NOMO-1 treated with DMSO at 0.1 percent for 48 hours (cell line): ENCODE measurements around the gene JAKMIP1.

Source experiments
- DNase-seq: peaks from one replicate; lab custom pipeline; 2025; ENCODE audit not compliant: unreplicated experiment; lab: John Stamatoyannopoulos, UW

The JAKMIP1 gene

DNA sequence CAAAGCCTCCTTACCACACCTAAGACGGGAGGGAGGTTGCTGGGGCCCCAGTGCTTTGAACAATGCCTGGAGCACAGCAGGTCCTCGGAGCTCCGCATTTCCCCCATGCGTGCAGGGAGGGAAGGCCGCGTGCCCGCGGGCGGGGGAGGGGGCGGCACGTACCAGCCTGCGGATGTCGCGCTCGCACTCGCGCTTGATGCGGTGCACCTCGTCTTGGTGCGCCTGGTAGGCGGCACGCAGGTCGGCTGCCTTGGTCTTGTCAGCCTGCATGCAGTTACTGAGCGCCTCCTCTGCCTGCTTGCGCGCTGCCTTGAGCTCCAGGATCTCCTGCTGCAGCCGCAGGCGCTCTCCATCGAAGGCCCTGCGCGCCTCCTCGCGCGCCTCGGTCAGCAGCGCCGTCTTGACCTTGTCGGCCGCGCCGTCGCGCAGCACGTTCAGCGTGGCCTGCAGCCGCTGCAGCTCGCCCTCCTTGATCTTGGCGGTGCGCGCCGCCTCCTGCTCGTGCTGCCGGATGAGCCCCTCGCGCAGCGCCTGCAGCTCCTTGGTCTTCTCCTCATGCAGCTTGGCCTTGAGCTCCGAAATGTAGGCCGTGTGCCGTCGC lies 94.9 kb downstream of the JAKMIP1 start:
- no peak for DNase-seq

DNA sequence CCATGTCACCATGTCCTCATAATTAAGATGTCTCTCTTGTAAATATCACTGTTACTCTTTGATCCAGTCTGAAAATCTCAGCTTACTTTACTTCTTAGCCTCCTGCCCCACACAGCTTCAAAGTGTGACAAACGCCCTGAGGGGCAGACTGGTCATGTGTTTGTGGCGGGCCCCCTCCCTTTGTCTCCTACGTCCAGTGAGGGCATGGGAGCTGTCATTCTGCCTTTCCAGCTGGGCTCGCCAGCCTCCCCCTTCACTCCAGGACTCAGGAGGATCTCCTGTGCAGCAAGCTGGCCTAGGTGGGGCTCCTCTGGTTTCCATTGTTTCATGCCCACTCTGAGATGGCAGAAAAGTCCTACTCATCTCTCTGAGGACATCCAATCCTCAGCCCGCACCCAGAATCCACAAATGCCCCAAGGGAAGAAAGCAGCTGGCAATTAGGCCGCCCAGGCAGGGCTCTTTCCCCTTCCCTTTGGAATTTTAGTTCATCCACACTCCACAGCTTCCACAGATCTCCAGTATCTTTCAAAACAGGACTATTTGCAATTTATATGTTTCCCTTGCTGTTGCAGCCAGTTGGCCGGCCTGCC lies 95.7 kb downstream of the JAKMIP1 start:
- no peak for DNase-seq

DNA sequence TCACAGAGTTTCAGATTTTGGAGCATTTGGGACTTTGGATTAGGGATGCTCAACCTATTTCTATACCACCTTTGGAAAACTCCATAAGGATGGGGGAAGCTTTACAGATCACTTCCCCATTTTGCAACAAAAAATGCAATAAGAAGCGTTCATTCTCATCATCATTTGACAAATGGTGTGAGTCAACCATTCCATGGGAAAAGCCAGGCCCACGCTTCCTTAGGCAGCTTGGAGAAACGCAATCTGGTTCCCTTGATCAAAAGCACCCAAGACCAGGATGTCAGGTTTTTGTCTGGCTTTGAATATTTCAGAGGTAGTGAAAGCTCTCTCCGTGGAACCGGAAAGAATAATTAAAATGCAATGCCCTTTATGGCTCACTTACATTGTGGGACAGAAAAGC lies 102.8 kb downstream of the JAKMIP1 start:
- no peak for DNase-seq

DNA sequence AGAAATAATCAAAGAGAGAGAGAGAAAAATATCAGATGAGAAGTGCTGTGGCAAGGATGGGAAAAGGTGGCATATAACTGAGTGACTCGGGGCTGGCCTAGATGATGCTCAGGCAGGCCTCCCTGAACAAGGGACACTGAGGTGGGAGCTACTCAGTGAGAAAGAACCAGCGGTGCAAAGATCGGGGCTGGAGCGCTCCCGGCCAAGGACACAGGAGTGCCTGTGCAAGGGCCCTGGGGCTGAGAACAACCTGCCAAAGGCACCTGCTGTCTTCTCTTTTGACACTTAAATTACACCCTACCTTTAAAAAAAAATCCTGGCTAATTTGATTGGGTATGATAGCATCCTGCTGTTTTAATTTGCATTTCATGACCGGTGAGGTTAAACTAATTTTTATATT lies 104.5 kb downstream of the JAKMIP1 start:
- no peak for DNase-seq

DNA sequence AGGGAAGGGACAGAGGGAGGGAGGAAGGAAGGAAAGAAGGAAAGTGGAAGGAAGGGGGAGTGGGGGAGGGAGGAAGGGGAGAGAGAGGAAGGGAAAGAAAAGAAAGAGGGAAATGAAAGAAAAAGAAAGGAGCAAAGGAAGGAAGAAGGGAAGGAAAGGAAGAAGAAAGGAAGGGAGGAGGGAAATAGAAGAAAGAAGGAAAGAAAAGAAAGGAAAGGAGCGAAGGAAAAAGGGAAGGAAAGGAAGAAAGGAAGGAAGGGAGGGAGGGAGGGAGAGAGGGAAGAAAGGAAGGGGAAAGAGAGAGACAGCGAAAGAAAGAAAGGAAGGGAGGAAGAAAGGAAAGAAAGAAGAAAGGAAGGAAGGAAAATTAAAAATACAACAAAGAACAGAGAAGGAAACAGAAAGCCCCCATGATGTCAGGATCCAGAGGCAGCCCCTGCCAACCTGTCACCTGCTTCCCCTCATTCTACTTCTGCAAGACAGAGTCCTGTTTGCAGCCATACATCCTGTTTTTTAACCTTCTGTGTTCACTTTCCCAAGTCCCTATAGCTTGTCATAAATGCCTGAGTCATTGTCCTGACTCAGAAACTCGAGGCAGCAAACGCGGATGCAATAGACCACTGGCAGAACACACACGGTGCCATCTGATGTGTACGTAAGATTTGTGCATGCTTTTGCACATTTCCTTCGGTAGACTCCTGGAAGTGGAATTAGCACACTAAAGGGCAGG lies 105.2 kb downstream of the JAKMIP1 start:
- no peak for DNase-seq

DNA sequence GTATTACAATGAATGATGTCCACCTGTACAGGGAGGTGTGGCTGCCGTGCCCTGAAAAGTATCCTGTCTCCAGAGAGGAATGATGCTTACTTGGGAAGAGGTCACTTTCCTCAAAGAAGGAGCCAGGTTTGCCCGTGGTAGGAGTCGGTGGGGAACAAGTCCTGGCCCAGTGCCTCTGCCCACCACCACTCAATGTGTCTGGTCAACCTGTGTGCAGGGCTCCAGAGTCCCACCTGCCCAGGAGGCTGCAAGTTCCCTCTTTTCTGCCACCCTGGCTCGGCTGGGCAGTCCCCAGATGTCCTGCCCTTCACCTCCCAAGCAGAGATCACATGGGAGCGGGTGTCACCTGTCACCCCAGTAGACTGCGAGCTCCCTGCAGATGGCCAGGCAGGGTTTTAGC lies 106.7 kb downstream of the JAKMIP1 start:
- no peak for DNase-seq

DNA sequence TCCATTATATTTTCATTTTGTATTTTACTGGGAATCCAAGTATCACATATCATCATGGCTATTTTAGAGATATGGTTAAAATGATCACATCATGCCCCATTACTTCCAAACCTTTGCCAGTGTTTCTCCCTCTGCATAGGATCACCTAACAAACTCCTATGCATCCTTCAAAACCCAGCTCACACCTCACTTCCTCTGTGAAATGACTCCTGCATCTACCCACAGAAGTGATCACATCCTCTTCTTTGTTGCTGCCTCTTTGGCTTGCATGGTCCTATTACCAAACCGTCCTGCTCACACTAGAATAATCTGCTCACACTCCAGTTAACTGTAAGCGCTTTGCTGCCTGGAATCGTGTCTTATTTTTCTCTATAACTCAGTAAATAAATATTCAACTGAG lies 107.4 kb downstream of the JAKMIP1 start:
- DNase-seq: no peak

DNA sequence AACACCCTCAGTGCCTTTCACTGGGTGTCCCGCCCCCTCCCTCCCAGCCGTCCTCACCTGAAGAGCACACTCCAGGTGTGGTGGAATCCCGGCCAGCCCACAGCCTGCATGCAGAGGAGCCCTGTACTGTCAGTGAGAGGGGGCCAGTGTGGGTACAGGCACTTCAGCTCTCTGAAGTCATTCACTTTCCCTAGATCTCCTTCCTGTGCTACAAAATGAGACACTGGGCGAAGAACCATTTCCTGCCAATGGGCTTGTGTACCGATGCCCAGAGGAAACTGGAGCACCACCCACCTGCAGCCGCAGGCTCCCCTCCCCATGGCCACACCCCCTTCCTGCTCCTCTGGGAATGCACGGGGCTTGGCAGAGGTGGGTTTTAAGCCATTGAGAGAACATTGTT lies 108.2 kb downstream of the JAKMIP1 start:
- DNase-seq: no peak

DNA sequence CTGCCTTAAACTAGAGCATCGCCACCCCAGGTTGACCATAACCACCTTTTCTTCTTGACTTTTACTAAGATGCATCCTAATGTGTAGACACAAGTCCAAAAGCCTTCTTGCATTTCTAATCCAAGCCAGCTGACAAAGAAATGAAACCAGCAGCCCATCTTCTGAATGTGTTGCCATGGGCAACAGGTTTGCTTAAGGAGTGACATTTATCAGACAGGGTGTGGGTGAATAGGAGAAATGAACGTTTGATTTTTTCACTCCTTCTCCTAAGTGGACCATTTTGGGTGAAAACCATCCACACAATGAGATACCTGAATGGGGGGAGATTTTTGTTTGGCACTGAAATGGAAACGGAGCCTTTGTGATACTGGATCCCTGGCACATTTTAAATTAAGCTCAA lies 109.4 kb downstream of the JAKMIP1 start:
- no peak for DNase-seq

DNA sequence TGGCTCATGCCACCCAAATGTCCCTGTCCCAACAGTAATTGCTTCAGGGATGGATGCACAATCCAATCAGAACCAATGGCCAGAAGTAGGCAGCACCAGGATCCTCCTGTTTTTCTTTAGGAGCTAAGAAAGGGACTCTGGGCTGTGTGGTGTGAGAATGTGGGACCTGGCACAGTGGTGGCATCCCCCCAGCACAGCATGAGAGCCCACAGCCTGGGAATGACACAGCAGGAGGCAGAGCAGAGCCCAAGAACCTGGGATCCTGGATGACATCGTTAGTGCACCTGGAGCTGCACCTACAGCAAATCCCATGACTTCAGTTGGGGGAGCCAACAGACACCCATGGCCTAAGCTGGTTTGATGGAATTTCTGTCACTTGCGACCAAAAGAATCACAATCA lies 111.4 kb downstream of the JAKMIP1 start:
- DNase-seq: no peak

DNA sequence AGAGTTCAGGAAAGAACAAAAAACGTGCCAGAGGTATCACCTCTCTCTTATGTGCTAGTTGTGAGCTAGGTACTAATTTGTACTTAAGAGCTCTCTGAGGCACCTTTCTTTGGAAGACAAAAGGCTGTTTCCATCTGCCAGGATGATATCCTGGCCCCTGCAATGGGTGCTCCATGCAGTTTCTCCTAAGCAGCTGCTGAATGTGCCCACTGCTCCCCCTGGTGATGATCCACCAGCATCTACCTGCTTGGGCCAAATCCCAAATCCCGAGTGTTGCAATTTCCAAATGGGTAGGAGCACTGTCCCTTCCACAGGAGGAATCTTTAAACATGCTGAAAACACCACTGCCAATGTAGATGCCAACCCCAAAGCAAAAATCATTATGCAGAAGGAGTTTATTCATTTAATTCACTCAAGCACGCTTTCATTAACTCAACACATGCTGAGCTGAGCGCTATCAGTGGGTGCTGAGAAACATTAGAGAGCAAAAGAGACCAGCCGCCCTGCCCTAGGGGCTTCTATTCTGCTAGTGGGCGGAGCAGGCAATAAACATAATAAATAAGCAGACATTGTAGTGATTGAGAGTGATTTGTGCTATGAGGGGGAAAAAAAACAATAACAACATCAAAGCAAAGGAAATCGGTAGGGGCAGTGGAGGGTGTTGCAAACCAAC lies 112.5 kb downstream of the JAKMIP1 start:
- no peak for DNase-seq

DNA sequence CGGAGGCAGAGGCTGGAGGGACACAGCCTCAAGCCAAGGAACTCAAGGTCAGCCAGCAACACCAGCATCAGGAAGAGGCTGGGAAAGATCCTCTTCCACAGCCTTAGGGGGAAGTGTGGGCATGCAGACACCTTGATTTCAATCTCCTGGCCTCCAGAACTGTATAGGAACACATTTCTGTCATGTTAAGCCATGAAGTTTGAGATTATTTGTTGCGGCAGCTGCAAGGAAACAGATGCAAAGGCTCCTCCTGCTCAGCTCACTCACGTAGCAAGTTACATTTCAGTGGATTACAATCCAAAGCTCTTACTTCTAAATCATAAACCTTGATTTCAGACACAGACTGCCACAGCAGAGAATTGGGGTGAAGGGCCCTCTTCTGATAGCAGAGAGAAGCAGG lies 113.5 kb downstream of the JAKMIP1 start:
- no peak for DNase-seq

DNA sequence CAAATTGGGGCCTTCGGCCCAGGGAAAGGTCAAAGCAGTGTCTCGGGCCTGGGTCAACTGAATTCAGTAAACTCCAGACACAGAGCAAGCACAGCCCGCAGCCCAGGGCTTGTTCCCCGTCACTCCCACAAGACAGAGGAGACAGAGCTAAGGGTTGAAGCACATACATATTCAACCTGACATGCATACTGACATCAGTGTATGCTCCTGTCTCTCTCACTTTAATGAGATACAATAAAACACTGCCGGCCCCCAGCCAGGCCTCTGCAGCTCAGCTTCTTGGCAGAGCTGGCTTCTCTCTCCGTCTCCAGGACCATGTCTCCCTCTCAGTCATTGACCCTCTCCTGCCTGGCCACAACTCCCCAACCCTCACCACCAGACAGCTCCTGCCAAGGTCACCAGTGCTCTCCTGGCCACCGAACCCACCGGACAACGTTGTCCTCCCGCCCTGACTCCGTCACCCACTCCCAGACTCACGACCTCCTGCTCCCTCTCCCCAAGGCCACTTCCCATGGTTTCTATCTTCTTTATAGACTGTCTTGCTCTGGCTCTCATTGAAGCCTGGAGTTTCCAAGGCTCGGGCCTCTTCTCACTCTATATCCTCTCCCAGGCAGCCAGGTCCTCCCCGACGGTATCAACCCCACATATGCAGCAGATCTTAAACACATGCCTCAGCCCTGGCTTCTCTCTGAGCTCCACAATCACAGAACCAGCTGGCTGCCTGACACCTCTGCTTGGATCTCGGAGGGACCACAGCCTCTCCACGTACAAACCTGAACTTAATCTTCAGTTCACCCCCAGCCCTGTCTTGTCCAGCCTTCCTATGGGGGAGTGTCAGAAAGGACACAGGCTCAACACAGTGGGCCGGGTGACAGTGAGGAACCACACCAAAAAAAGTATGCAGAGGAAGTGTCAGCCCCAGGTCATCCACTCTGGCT lies 114.4 kb downstream of the JAKMIP1 start:
- DNase-seq: no peak

DNA sequence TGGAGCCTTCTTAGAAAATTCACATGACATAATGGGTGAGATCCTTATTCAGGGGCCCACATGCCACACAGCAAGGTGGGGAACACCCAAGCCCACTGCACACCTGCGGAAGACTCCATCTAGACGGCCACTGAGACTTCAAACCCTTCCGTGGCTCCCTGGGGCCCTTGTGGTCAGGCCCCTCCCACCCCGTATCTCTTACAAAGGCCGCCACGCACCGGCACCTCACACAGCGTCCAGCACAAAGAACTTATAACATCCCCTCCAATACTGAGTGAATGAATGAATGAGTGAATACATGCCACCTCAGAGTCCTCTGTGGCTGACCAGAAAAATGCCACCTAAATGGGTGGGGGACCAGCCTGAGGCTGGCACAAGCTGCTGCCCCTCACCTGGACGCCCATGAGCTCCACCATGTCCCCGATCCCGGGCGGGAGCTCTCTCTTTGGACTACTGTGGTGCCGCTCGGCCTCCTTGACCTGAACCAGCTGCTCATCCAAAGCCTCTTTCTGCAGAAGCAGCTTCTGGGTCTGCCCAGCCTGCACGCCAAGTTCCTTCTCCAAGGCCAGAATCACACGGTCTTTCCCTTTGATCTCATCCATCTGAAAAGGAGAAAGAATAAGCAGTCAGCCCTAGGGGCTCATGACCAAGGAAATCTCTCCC lies 115.2 kb downstream of the JAKMIP1 start:
- DNase-seq: no peak

DNA sequence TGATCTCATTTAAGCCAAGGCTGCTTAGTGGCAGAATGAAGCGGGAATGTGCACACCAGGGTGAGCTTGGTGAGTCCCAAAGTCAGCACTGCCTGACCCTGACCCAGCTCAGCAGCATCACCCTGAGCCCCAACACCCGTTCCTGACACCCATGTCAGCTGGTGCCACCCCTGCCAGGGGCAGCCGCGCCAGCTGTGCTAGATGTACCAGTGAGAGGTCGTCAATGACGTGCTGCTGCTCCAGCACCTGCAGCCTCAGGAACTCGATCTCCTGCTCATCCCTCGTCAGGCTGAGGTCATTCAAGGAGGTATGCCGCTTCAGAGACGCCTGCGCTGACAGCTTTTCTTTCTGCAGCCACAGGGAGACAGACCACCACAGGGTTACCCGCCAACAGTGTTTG lies 120.4 kb downstream of the JAKMIP1 start:
- no peak for DNase-seq

DNA sequence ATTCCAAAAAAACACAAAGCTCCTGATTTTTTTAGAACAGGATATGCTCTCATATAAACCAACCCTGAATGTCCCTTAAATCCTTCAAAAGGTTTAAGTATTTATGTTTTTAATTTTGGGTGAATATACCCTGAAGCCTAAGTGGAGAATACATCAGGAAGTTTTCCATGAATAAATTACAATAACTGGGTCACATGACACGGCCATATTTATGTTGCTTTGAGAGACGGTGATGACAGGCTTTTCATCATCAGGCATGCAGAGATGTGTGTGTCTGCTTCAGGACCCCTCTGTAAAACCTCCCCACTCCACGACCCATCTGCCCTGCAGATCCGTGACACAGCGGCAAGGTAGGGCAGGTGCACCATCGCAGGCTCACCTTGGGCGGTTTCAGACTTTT lies 121.8 kb downstream of the JAKMIP1 start:
- no peak for DNase-seq

DNA sequence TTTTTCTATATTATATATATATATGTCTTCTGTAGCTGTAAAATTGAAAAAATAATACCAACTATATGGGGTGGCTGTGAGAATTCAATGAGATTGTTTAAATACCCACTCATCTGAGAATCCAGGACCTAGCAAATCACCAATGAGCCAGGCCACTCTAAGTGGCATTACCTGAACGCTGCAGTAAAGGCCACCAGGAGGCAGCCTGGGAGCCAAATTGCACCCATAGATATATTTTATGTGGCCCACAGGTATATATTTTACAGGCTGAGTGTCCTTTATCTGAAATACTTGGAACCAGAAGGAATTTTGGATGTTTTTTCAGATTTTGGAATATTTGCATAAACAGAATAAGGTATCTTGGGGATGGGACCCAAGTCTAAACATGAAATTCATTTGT lies 124.0 kb downstream of the JAKMIP1 start:
- no peak for DNase-seq

DNA sequence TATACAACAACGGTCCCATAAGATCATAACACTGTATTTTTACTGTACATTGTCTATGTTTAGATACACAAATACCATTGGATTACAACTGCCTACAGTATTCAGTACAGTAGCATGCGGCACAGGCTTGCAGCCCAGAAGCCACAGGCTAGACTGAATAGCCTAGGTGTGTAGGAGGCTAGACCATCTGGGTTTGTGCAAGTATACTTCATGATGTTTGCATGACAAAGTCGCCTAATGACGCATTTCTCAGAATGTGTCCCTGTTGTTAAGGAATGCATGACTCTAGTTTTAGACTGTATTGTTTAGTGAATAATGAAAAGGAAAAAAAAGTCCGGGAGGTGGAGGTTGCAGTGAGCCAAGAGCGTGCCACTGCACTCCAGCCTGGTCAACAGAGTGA lies 125.6 kb downstream of the JAKMIP1 start:
- no peak for DNase-seq

DNA sequence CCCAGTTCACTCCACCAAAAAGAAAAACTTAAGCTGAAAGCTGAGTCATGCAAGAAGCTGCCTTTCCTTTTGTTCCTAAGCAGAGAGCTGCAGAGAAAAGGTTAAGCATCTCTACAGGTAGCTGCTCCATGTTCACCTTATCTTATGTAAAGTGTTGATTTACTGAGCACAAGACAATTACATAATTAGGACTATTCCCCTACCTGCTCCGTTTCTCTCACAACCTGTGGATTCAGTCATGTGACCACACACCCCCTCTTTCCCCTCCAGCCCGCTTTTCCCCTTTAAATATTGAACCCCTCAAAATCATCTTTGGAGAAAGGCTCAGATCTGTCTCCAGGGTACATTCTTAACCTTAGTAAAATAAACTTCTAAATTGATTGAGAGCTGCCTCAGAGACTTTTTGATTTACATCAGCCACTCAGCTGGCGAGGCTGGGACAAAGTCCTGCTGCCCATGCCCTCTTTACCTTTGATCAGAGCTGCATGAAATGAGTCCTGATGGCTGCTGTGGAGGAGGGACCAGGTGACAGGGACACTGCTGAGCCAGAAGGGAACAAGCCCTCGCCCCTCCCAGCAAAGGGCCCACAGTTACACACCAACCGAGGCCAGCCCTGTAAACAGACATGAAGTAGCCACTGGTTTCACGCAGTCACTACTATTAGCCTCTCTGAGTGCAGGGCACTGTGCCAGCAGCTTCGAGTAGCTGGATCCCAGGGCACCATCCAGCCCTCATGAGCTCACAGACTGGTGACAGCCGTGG lies 128.2 kb downstream of the JAKMIP1 start:
- DNase-seq: no peak
